ENCODE results near the gene CCT3. TPM values are rescaled to one million over a fixed set of nuclear protein-coding genes. Genes with fewer than 3 reads are reported as not detected.

CCT3 gene
- total RNA-seq, 3 donors from 2014 or later (not counting 1 experiment from before 2014, with no cell fraction given) = 70.3 to 87.5 (median 79.8) TPM

GRCh38 chr1:156293895-156294294 is 44.2 kb downstream of the CCT3 start:
- H3K9me3 ChIP-seq (ENCODE audit: control insufficient read depth, insufficient read depth, low read length) = no peaks in the 10 kb centered on the region
- H3K36me3 Mint-ChIP-seq = no peaks in the 10 kb centered on the region
- intact Hi-C loops (cut with micrococcal nuclease) = no loop called here
- H3K4me3 Mint-ChIP-seq = no peak overlapping the region
- ATAC-seq = no peak
- no peak for TF ChIP-seq CTCF (IDR thresholded peaks at IDR 0.05)
- no peak overlapping the region for H3K27ac Mint-ChIP-seq
- H3K4me1 ChIP-seq (ENCODE audit: control insufficient read depth, insufficient read depth, low read length) = peaks cover 24% of the 10 kb centered on the region
- no peaks in the 10 kb centered on the region for H3K27me3 Mint-ChIP-seq (ENCODE audit: low read depth in 2 of 2)
- H3K27ac ChIP-seq (ENCODE audit: low read length) = no peak overlapping the region
- WGBS (ENCODE audit: insufficient coverage) = 96% methylated on average over 8 of the region's 9 CpGs
- no peaks in the 10 kb centered on the region for H3K9me3 Mint-ChIP-seq
- DNase-seq = no peak
- H3K4me1 Mint-ChIP-seq = peaks cover 6 to 32% of the 10 kb centered on the region in 2 donors
- H3K4me3 ChIP-seq (ENCODE audit: low read length) = no peak overlapping the region
- no peaks in the 10 kb centered on the region for H3K36me3 ChIP-seq (ENCODE audit: control insufficient read depth, insufficient read depth, low read length)
- H3K27me3 ChIP-seq (ENCODE audit: control insufficient read depth, insufficient read depth, low read length) = no peaks in the 10 kb centered on the region

GRCh38 chr1:156293098-156293434 is 45.0 kb downstream of the CCT3 start:
- Histone ChIP-seq H3K9me3 (ENCODE audit: control insufficient read depth, insufficient read depth, low read length) (no peaks in the 10 kb centered on the region), H3K27me3 (ENCODE audit: control insufficient read depth, insufficient read depth, low read length) (no peaks in the 10 kb centered on the region), H3K27ac (ENCODE audit: low read length) (no peak overlapping the region), H3K36me3 (ENCODE audit: control insufficient read depth, insufficient read depth, low read length) (peaks cover 2% of the 10 kb centered on the region), H3K4me1 (ENCODE audit: control insufficient read depth, insufficient read depth, low read length) (peaks cover 24% of the 10 kb centered on the region), H3K4me3 (ENCODE audit: low read length) (no peak overlapping the region)
- DNase-seq (no peak), ATAC-seq (no peak)
- Mint-ChIP-seq H3K9me3 (no peaks in the 10 kb centered on the region), H3K4me3 (peak overlapping the region; percentile 22), H3K36me3 (no peaks in the 10 kb centered on the region), H3K27me3 (ENCODE audit: low read depth in 2 of 2) (no peaks in the 10 kb centered on the region), H3K4me1 (peaks cover 6 to 32% of the 10 kb centered on the region in 2 donors), H3K27ac (peak overlapping the region in 1 of 2 donors; percentile 88)
- 100% methylated on average over 8 of the region's 8 CpGs for WGBS (ENCODE audit: insufficient coverage)
- intact Hi-C loops (cut with micrococcal nuclease) = no loop called here
- TF ChIP-seq CTCF (IDR thresholded peaks at IDR 0.05) = no peak

GRCh38 chr1:156291226-156292061 is 46.6 kb downstream of the CCT3 start:
- Mint-ChIP-seq H3K27ac (peak overlapping the region; percentile 61 to 88), H3K36me3 (no peaks in the 10 kb centered on the region), H3K4me3 (peak overlapping the region; percentile 80), H3K27me3 (ENCODE audit: low read depth in 2 of 2) (no peaks in the 10 kb centered on the region), H3K4me1 (peaks cover 6 to 32% of the 10 kb centered on the region in 2 donors), H3K9me3 (no peaks in the 10 kb centered on the region)
- H3K4me3 ChIP-seq (ENCODE audit: low read length) = no peak overlapping the region
- peaks cover 2% of the 10 kb centered on the region for H3K36me3 ChIP-seq (ENCODE audit: control insufficient read depth, insufficient read depth, low read length)
- intact Hi-C loops (cut with micrococcal nuclease) = no loop called here
- TF ChIP-seq CTCF (IDR thresholded peaks at IDR 0.05) = no peak
- peaks cover 24% of the 10 kb centered on the region for H3K4me1 ChIP-seq (ENCODE audit: control insufficient read depth, insufficient read depth, low read length)
- WGBS (ENCODE audit: insufficient coverage) = 53% methylated on average over 37 of the region's 37 CpGs
- peak; percentile 80 to 84 (median 84) for ATAC-seq
- H3K27me3 ChIP-seq (ENCODE audit: control insufficient read depth, insufficient read depth, low read length) = no peaks in the 10 kb centered on the region
- H3K9me3 ChIP-seq (ENCODE audit: control insufficient read depth, insufficient read depth, low read length) = no peaks in the 10 kb centered on the region
- peak in 1 of 2 donors; percentile 52 for DNase-seq
- peak overlapping the region; percentile 8 for H3K27ac ChIP-seq (ENCODE audit: low read length)

- no peak overlapping the region for H3K27ac ChIP-seq (ENCODE audit: low read length)
- no peaks in the 10 kb centered on the region for H3K27me3 Mint-ChIP-seq (ENCODE audit: low read depth in 2 of 2)
- H3K9me3 ChIP-seq (ENCODE audit: control insufficient read depth, insufficient read depth, low read length) = no peaks in the 10 kb centered on the region
- intact Hi-C loops (cut with micrococcal nuclease) = no loop called here
- no peaks in the 10 kb centered on the region for H3K36me3 Mint-ChIP-seq
- no peak for TF ChIP-seq CTCF (IDR thresholded peaks at IDR 0.05)
- H3K4me1 ChIP-seq (ENCODE audit: control insufficient read depth, insufficient read depth, low read length) = peaks cover 17% of the 10 kb centered on the region
- no peak overlapping the region for H3K4me3 Mint-ChIP-seq
- H3K9me3 Mint-ChIP-seq = no peaks in the 10 kb centered on the region
- no peak overlapping the region for H3K27ac Mint-ChIP-seq
- no peaks in the 10 kb centered on the region for H3K27me3 ChIP-seq (ENCODE audit: control insufficient read depth, insufficient read depth, low read length)
- peaks cover 4 to 20% of the 10 kb centered on the region in 2 donors for H3K4me1 Mint-ChIP-seq
- no peak overlapping the region for H3K4me3 ChIP-seq (ENCODE audit: low read length)
- H3K36me3 ChIP-seq (ENCODE audit: control insufficient read depth, insufficient read depth, low read length) = peaks cover 2% of the 10 kb centered on the region
- ATAC-seq (no peak), DNase-seq (no peak)
Measured at GRCh38 chr1:156289857-156290256, 48.2 kb downstream of the CCT3 start.
